Measurements from ENCODE around the gene RSPO4. TPM values are rescaled to one million over a fixed set of nuclear protein-coding genes. Genes with fewer than 3 reads are reported as not detected.
A peak's percentile ranks its signal among the peaks of the same experiment; 100 is the strongest.

The RSPO4 gene
- total RNA-seq, 1 experiment from 2014 or later, result 6.7 TPM

- Mint-ChIP-seq H3K4me3 (0 out of 5 replicates have a peak overlapping the region, but pooled peaks of 1 of the 2 experiments have one; percentile 28), H3K36me3 (ENCODE audit: insufficient read depth in 1 of 3, low read depth in 3 of 3) (no peaks in the 10 kb centered on the region), H3K9me3 (no peaks in the 10 kb centered on the region; a peak in 1 of 5 replicates), H3K27me3 (ENCODE audit: low read depth) (peaks cover 10% of the 10 kb centered on the region), H3K4me1 (peaks cover 31 to 32% of the 10 kb centered on the region in 2 experiments), H3K27ac (peak overlapping the region in 1 of 3 experiments; percentile 84; a peak in 3 of 7 replicates)
- Histone ChIP-seq H3K79me2 (ENCODE audit: insufficient read depth, low read length) (no peaks in the 10 kb centered on the region), H3K18ac (ENCODE audit: insufficient read length, low read depth, low read length) (peak overlapping the region; percentile 52), H3K9ac (ENCODE audit: extremely low read depth, insufficient read length, low read length) (no peak overlapping the region), H2BK15ac (ENCODE audit: low read depth, low read length) (no peak overlapping the region), H2BK5ac (ENCODE audit: insufficient read length, low read length) (no peak overlapping the region), H3K23me2 (ENCODE audit: insufficient read length, low read depth, low read length, poor library complexity, severe bottlenecking) (no peaks in the 10 kb centered on the region), H2BK20ac (ENCODE audit: low read depth, low read length, poor library complexity, severe bottlenecking) (no peak overlapping the region), H3K4me2 (ENCODE audit: insufficient read depth, insufficient read length, low read length) (no peak overlapping the region), H3K27ac (ENCODE audit: insufficient read length, low read depth, low read length) (no peak overlapping the region), H3K14ac (ENCODE audit: insufficient read depth, low read length) (no peak overlapping the region), H2BK12ac (ENCODE audit: insufficient read length, low read depth, low read length) (no peak overlapping the region), H3T11ph (ENCODE audit: low read length) (no peak overlapping the region), H4K5ac (ENCODE audit: insufficient read length, low read depth, low read length) (no peak overlapping the region), H3K56ac (ENCODE audit: insufficient read length, low read depth, low read length) (no peak overlapping the region), H4K8ac (replicated peaks; ENCODE audit: insufficient read length, low read depth, low read length) (no peak overlapping the region), H3K4ac (ENCODE audit: low read depth, low read length) (no peak overlapping the region), H3K23ac (ENCODE audit: insufficient read length, low read depth, low read length) (no peak overlapping the region), H2AFZ (ENCODE audit: low read length) (no peak overlapping the region), H2BK120ac (ENCODE audit: low read depth, low read length, poor library complexity, severe bottlenecking) (no peak overlapping the region), H2AK5ac (ENCODE audit: insufficient read length, low read length) (no peak overlapping the region), H3K79me1 (ENCODE audit: insufficient read depth, low read depth, low read length, poor library complexity, severe bottlenecking) (no peaks in the 10 kb centered on the region), H3K4me1 (ENCODE audit: insufficient read depth, low read length) (peaks cover 5% of the 10 kb centered on the region; the same call in 1 of the 2 replicates), H4K20me1 (ENCODE audit: control insufficient read depth, insufficient read depth, insufficient read length) (no peaks in the 10 kb centered on the region), H4K91ac (ENCODE audit: insufficient read length, low read depth, low read length) (no peak overlapping the region), H3K27me3 (ENCODE audit: insufficient read depth, low read length) (no peaks in the 10 kb centered on the region), H3K9me3 (ENCODE audit: control insufficient read depth, low read depth, low read length) (no peaks in the 10 kb centered on the region)
- no peak for DNase-seq
- no CpG with 5 or more reads among the region's 9 CpGs for WGBS (ENCODE audit: extremely low coverage, insufficient read length, low lambda C conversion rate)
- no peak for TF ChIP-seq CTCF (conservative IDR thresholded peaks at IDR 0.05)
These were observed 58.0 kb downstream of the RSPO4 start for GRCh38 chr20:944148-944547.

Data from H9 (cell line).